HepG2 (cell line): ENCODE measurements around the gene TTC29. TPM values are rescaled to one million over a fixed set of nuclear protein-coding genes. Genes with fewer than 3 reads are reported as not detected.

Experiments
- ATAC-seq: fragments of 200-7000 bp; cut with Tn5 transposase; 3 replicates; pipeline ENCODE4 v1.9.1; 2020; ENCODE audit warnings: mild to moderate bottlenecking, moderate library complexity
- BruUV-seq: library from RNA; stranded (reverse); fragments of 400-500 nt; replicated peaks from 2 replicates; lab custom pipeline; 2021; lab: Mats Ljungman, UMichigan
- CTCF ChIA-PET: fragments of 300-600 bp; formaldehyde crosslinking; extraction: SDS; loops from one replicate; lab custom pipeline; 2021; ENCODE audit warnings: low total read pairs, inconsistent platforms, low intra/inter-chr PET ratio; lab: Yijun Ruan, JAX
- POLR2A ChIA-PET: fragments of 350-600 bp; sonication (Branson Sonifier 250); formaldehyde crosslinking; loops from one replicate; lab custom pipeline; 2020; ENCODE audit warnings: antibody characterized with exemption, inconsistent platforms; lab: Yijun Ruan, JAX
- DNase-seq: peaks from one replicate; pipeline ENCODE4 v3.0.0-alpha.2; 2015; ENCODE audit warnings: low spot score
- FAIRE-seq: peaks from 3 replicates; lab custom pipeline; 2011; peaks lifted over from hg19 to GRCh38; lab: Jason Lieb, UNC
- H2AFZ ChIP-seq: one replicate; pipeline ENCODE4 v1.6.1; 2011; ENCODE audit warnings: low read length, inconsistent platforms
- H3K27ac ChIP-seq: fragments of 300-600 bp; 3 replicates; pipeline ENCODE4 v1.8.0; 2011; ENCODE audit warnings: mixed run types, mild to moderate bottlenecking, mixed read lengths, low read length, inconsistent platforms; ENCODE audit not compliant: insufficient read depth; ENCODE audit errors: extremely low read length
- H3K27me3 ChIP-seq, 2 experiments: fragments of 200-600 bp in 1 of 2; 2 replicates in 1 of 2; 3 replicates in 1 of 2; pipeline versions ENCODE4 v1.6.0 to v1.8.0; 2011; ENCODE audit warnings: low read length in 2 of 2, mild to moderate bottlenecking in 2 of 2, moderate library complexity in 2 of 2, inconsistent platforms in 1 of 2; ENCODE audit not compliant: insufficient read depth in 2 of 2, control insufficient read depth in 1 of 2
- H3K36me3 ChIP-seq, 2 experiments: fragments of 200-600 bp in 1 of 2; replicated peaks in 1 of 2; 2 replicates in 1 of 2; 3 replicates in 1 of 2; pipeline versions ENCODE4 v1.5.1 to v1.8.0; 2011; ENCODE audit warnings: low read length in 2 of 2, inconsistent platforms in 1 of 2; ENCODE audit not compliant: insufficient read depth in 2 of 2, control insufficient read depth in 1 of 2
- H3K4me1 ChIP-seq: 2 replicates; pipeline ENCODE4 v1.5.1; 2012; ENCODE audit warnings: low read length, inconsistent platforms; ENCODE audit not compliant: insufficient read depth
- H3K4me2 ChIP-seq: 2 replicates; pipeline ENCODE4 v1.6.0; 2011; ENCODE audit warnings: low read depth, low read length, inconsistent platforms
- H3K4me3 ChIP-seq, 3 experiments: fragments of 200-600 bp in 1 of 3; sonication (generic), shearing (Covaris generic) in 1 of 3; replicated peaks in 1 of 3; 2 replicates each; pipeline ENCODE4 v1.5.1; 2011 to 2016; ENCODE audit warnings: low read length in 3 of 3, inconsistent platforms in 2 of 3, low read depth in 2 of 3, mild to moderate bottlenecking in 2 of 3, control low read depth in 1 of 3, mixed read lengths in 1 of 3; ENCODE audit not compliant: insufficient read depth in 1 of 3
- H3K79me2 ChIP-seq: one replicate; pipeline ENCODE4 v1.6.1; 2011; ENCODE audit warnings: low read length, inconsistent platforms; ENCODE audit not compliant: insufficient read depth
- H3K9ac ChIP-seq: 2 replicates; pipeline ENCODE4 v1.6.0; 2011; ENCODE audit warnings: mild to moderate bottlenecking, low read depth, low read length, inconsistent platforms; ENCODE audit not compliant: insufficient read depth
- H3K9me3 ChIP-seq: 2 replicates; pipeline ENCODE4 v1.5.1; 2012; ENCODE audit warnings: mild to moderate bottlenecking, low read length
- H4K20me1 ChIP-seq: 2 replicates; pipeline ENCODE4 v1.6.0; 2011; ENCODE audit warnings: inconsistent platforms, mild to moderate bottlenecking, low read length, moderate library complexity; ENCODE audit not compliant: insufficient read depth
- ATF2 ChIP-seq: sonication (generic); formaldehyde crosslinking; IDR thresholded peaks from 2 replicates; pipeline ENCODE4 v1.4.0; 2020; ENCODE audit warnings: missing genetic modification reagents
- ATF7 ChIP-seq, 2 experiments: fragments of 450-650 bp in 1 of 2; sonication (generic) in 1 of 2; formaldehyde crosslinking in 1 of 2; IDR thresholded peaks; 2 replicates each; pipeline versions ENCODE4 v1.4.0 to v1.6.1; 2016 to 2020; ENCODE audit warnings: antibody characterized with exemption in 1 of 2, mild to moderate bottlenecking in 1 of 2, missing genetic modification reagents in 1 of 2
- CEBPB ChIP-seq: IDR thresholded peaks from 2 replicates; pipeline ENCODE4 v1.6.1; 2011; ENCODE audit warnings: low read depth, low read length, improper control_type of control experiment, borderline replicate concordance
- GTF3A ChIP-seq: sonication (generic); formaldehyde crosslinking; conservative IDR thresholded peaks from 2 replicates; pipeline ENCODE4 v1.4.0; 2020; ENCODE audit warnings: mild to moderate bottlenecking, missing genetic modification reagents
- HMGXB3 ChIP-seq: sonication (generic); formaldehyde crosslinking; IDR thresholded peaks from 2 replicates; pipeline ENCODE4 v1.4.0; 2020; ENCODE audit warnings: missing genetic modification reagents, borderline replicate concordance
- MXI1 ChIP-seq: IDR thresholded peaks from 3 replicates; pipeline ENCODE4 v1.6.1; 2012; ENCODE audit warnings: low read depth, low read length, inconsistent platforms, borderline replicate concordance
- RFX1 ChIP-seq: fragments of 450-650 bp; IDR thresholded peaks from 2 replicates; pipeline ENCODE4 v1.6.1; 2017
- SSRP1 ChIP-seq: IDR thresholded peaks from 2 replicates; pipeline ENCODE4 v1.6.1; 2016; ENCODE audit warnings: control low read depth
- TBX3 ChIP-seq: fragments of 450-650 bp; IDR thresholded peaks from 2 replicates; pipeline ENCODE4 v1.6.1; 2017; ENCODE audit warnings: antibody characterized with exemption, mild to moderate bottlenecking, inconsistent platforms, borderline replicate concordance
- ZIK1 ChIP-seq: sonication (generic); formaldehyde crosslinking; IDR thresholded peaks from 2 replicates; pipeline ENCODE4 v1.5.0; 2020; ENCODE audit warnings: mild to moderate bottlenecking, low read depth, missing genetic modification reagents, borderline replicate concordance
- ZNF20 ChIP-seq: sonication (generic); formaldehyde crosslinking; IDR thresholded peaks from 2 replicates; pipeline ENCODE4 v1.4.0; 2020; ENCODE audit warnings: mild to moderate bottlenecking, moderate library complexity, missing genetic modification reagents
- ZNF256 ChIP-seq: sonication (generic); formaldehyde crosslinking; conservative IDR thresholded peaks from 2 replicates; pipeline ENCODE4 v1.4.0; 2020; ENCODE audit warnings: missing genetic modification reagents
- ZNF547 ChIP-seq: sonication (generic); formaldehyde crosslinking; IDR thresholded peaks from 2 replicates; pipeline ENCODE4 v1.5.1; 2020; ENCODE audit warnings: mild to moderate bottlenecking, missing genetic modification reagents
- ZNF777 ChIP-seq: sonication (generic); formaldehyde crosslinking; IDR thresholded peaks from 2 replicates; pipeline ENCODE4 v1.4.0; 2020; ENCODE audit warnings: missing genetic modification reagents
- WGBS: methylation state at CpG from one replicate; pipeline ENCODE4 v1.1.6; 2017; ENCODE audit warnings: low lambda C conversion rate; 5-methylcytosine and 5-hydroxymethylcytosine counted together
- in situ Hi-C: cut with HindIII; loops from 2 replicates; pipeline ENCODE4 v1.10.0; 2017; ENCODE audit warnings: low pct_unique_long_range_greater_than_20kb; ENCODE audit not compliant: extremely low pct_ligation_motif_present
- intact Hi-C: fragments of 100-400 bp; cut with micrococcal nuclease; formaldehyde crosslinking; loops from one replicate; pipeline ENCODE4 v1.10.0; 2022; ENCODE audit not compliant: unreplicated experiment
- polyA plus RNA-seq, 8 experiments: library from polyadenylated mRNA; depleted of rRNA in 3 of 8; stranded (reverse) in 7 of 8; unstranded in 1 of 8; fragments of >200 nt; fragmentation: Illumina TruSeq in 4 of 8; extraction: Trizol in 4 of 8; gene quantifications; 2 replicates each; pipeline versions ENCODE4 v1.2.1 to v1.2.3, GENCODE V29; 2011 to 2016; ENCODE audit warnings: low read depth in 4 of 8, missing spikeins in 1 of 8, mixed read lengths in 1 of 8; ENCODE audit not compliant: insufficient read depth in 1 of 8
- total RNA-seq, 5 experiments: library from RNA; depleted of rRNA; stranded (reverse); fragments of >200 nt; fragmentation: Illumina TruSeq; extraction: Trizol; gene quantifications; 2 replicates each; pipeline ENCODE4 v1.2.3, GENCODE V29; 2016; ENCODE audit warnings: low read depth in 1 of 5

Gene TTC29
- total and polyA plus RNA-seq, 2 of the 13 experiments (the other 11 are each of a cell fraction or from before 2014, with no cell fraction given) = not detected

GRCh38 chr4:146915132-146915531, 30.5 kb downstream of the TTC29 start:
- Histone ChIP-seq H3K27me3 (no peaks in the 10 kb centered on the region; a peak in 2 of 5 replicates), H3K4me2 (no peak overlapping the region), H2AFZ (no peak overlapping the region), H3K9ac (no peak overlapping the region), H3K4me3 (no peak overlapping the region), H3K79me2 (no peaks in the 10 kb centered on the region), H3K27ac (no peak overlapping the region), H3K9me3 (no peaks in the 10 kb centered on the region), H3K4me1 (no peaks in the 10 kb centered on the region), H3K36me3 (no peaks in the 10 kb centered on the region), H4K20me1 (no peaks in the 10 kb centered on the region)
- FAIRE-seq = no peak
- no peak for ATAC-seq
- ChIA-PET POLR2A (no interaction called here), CTCF (no interaction called here)
- no peak for DNase-seq
- intact Hi-C loops = no loop called here
- TF ChIP-seq ZNF777 (CRISPR knock-in tag) (no peak), CEBPB (peak; percentile 13; the same call in 1 of the 2 replicates), ZNF256 (CRISPR knock-in tag) (no peak), SSRP1 (CRISPR knock-in tag) (no peak), ZNF547 (CRISPR knock-in tag) (no peak), ATF7 (IDR thresholded peaks at IDR 0.05) (peak; percentile 62), ATF7 (CRISPR knock-in tag; IDR thresholded peaks at IDR 0.05) (no peak), ATF2 (CRISPR knock-in tag) (no peak)
- no TSS peak for BruUV-seq
- WGBS = 0% methylated on average over 1 of the region's 1 CpG
- in situ Hi-C loops = loop anchor here (10.0 to 25.0 kb wide), 4 partner anchors 370 to 960 kb away; no protein-coding TSS in a partner anchor

GRCh38 chr4:146900295-146900694, 45.4 kb downstream of the TTC29 start:
- in situ Hi-C loops (loop anchor here (25.0 kb wide), 1 partner anchor 813 kb away; no protein-coding TSS in a partner anchor), intact Hi-C loops (no loop called here)
- Histone ChIP-seq H3K4me1 (no peaks in the 10 kb centered on the region), H2AFZ (no peak overlapping the region), H3K4me2 (no peak overlapping the region), H4K20me1 (no peaks in the 10 kb centered on the region), H3K27me3 (no peaks in the 10 kb centered on the region), H3K4me3 (no peak overlapping the region), H3K79me2 (no peaks in the 10 kb centered on the region), H3K27ac (no peak overlapping the region), H3K9me3 (no peaks in the 10 kb centered on the region), H3K9ac (no peak overlapping the region), H3K36me3 (no peaks in the 10 kb centered on the region)
- ATAC-seq (no peak), DNase-seq (no peak), FAIRE-seq (no peak)
- ChIA-PET CTCF (no interaction called here), POLR2A (no interaction called here)
- BruUV-seq = no TSS peak
- 35% methylated on average over 5 of the region's 5 CpGs for WGBS
- TF ChIP-seq RFX1 (no peak), TBX3 (no peak), GTF3A (no peak), ZNF20 (no peak), MXI1 (no peak), HMGXB3 (CRISPR knock-in tag) (no peak), ZIK1 (CRISPR knock-in tag) (no peak)
